HG03457 (cell line): ENCODE measurements around the gene SPATA2L.
"Not testable (repeated sequence)": the region's sequence is repeated elsewhere in the genome, so short reads cannot be mapped to it uniquely, and the experiment has no call there.

Experiments
- ATAC-seq: cut with Tn5 transposase; IDR thresholded peaks from one replicate; pipeline ENCODE4 v1.9.1; 2021; ENCODE audit warnings: moderate number of reproducible peaks; ENCODE audit not compliant: unreplicated experiment

The SPATA2L gene

GRCh38 chr16:89691231-89691985 is 10.1 kb downstream of the SPATA2L start:
- no peak for ATAC-seq

GRCh38 chr16:89690392-89690901 is 11.1 kb downstream of the SPATA2L start:
- ATAC-seq, result no peak

GRCh38 chr16:89689621-89690020 is 11.9 kb downstream of the SPATA2L start:
- ATAC-seq, result not testable (repeated sequence)

GRCh38 chr16:89689142-89689541 is 12.4 kb downstream of the SPATA2L start:
- ATAC-seq, result no peak

- no peak for ATAC-seq
These were observed 13.1 kb downstream of the SPATA2L start for GRCh38 chr16:89688395-89688794.

GRCh38 chr16:89687092-89687940 is 14.2 kb downstream of the SPATA2L start:
- ATAC-seq, result peak; percentile 30

- peak; percentile 67 for ATAC-seq
These were observed 14.9 kb downstream of the SPATA2L start, which contains the start of gene CDK10 for GRCh38 chr16:89686520-89687091. CDK10 (plus strand) TSS chr16:89686689; CDS start chr16:89686711, 22 bp downstream.

GRCh38 chr16:89685916-89686315 is 15.6 kb downstream of the SPATA2L start:
- ATAC-seq, result no peak

- ATAC-seq, result no peak
These were observed 23.2 kb downstream of the SPATA2L start for GRCh38 chr16:89678258-89678657.

GRCh38 chr16:89672177-89672941 is 29.1 kb downstream of the SPATA2L start:
- no peak for ATAC-seq

- not testable (repeated sequence) for ATAC-seq
These were observed 29.9 kb downstream of the SPATA2L start for GRCh38 chr16:89671565-89671964.

GRCh38 chr16:89670496-89671431 is 30.7 kb downstream of the SPATA2L start:
- ATAC-seq, result no peak

GRCh38 chr16:89669755-89670154 is 31.8 kb downstream of the SPATA2L start:
- ATAC-seq, result no peak

- ATAC-seq, result no peak
These were observed 32.7 kb downstream of the SPATA2L start for GRCh38 chr16:89668790-89669158.

GRCh38 chr16:89667633-89668032 is 33.9 kb downstream of the SPATA2L start:
- no peak for ATAC-seq

GRCh38 chr16:89667000-89667399 is 34.5 kb downstream of the SPATA2L start:
- ATAC-seq, result not testable (repeated sequence)

GRCh38 chr16:89664238-89664637 is 37.3 kb downstream of the SPATA2L start:
- not testable (repeated sequence) for ATAC-seq

GRCh38 chr16:89661215-89661614 is 40.3 kb downstream of the SPATA2L start:
- no peak for ATAC-seq

- no peak for ATAC-seq
These were observed 41.4 kb downstream of the SPATA2L start for GRCh38 chr16:89660146-89660545.
